Measurements from ENCODE around the gene LST1.

Gene LST1

DNA sequence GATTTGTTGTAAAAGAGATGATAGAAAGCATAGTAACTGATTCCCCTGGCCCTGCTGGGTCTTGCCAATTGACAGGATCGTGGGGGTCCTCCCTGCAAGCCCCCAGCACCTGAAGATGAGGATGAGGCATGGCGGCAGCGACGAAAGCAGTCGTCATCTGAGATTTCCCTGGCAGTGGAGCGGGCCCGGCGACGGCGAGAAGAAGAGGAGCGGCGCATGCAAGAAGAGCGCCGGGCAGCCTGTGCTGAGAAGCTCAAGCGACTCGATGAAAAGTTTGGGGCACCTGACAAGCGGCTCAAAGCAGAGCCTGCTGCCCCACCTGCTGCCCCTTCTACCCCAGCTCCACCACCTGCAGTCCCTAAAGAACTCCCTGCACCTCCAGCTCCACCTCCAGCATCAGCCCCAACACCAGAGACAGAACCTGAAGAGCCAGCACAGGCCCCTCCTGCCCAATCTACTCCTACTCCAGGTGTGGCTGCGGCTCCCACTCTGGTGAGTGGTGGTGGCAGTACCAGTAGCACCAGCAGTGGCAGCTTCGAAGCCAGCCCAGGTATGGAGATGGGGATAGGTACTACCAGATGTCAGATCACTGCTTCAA, 41.7 kb downstream of the LST1 start:
- WGBS = 98% methylated on average over 19 of the region's 19 CpGs
- Histone ChIP-seq H3K4me3 (ENCODE audit: low read length) (no peak overlapping the region), H3K36me3 (ENCODE audit: insufficient read depth, low read length) (peaks cover 99% of the 10 kb centered on the region), H3K4me1 (ENCODE audit: insufficient read depth, low read length) (0 out of 2 replicates have a peak, but pooled peaks cover 2% of the 10 kb centered on the region), H3K9me3 (ENCODE audit: insufficient read depth, low read depth, low read length) (no peaks in the 10 kb centered on the region), H3K27me3 (ENCODE audit: insufficient read depth, low read length) (no peaks in the 10 kb centered on the region), H3K27ac (ENCODE audit: low read depth, low read length) (no peak overlapping the region), H3K9ac (ENCODE audit: low read depth, low read length) (no peak overlapping the region)

- Histone ChIP-seq H3K27ac (ENCODE audit: low read depth, low read length) (no peak overlapping the region), H3K27me3 (ENCODE audit: insufficient read depth, low read length) (no peaks in the 10 kb centered on the region), H3K36me3 (ENCODE audit: insufficient read depth, low read length) (peaks cover 100% of the 10 kb centered on the region), H3K9ac (ENCODE audit: low read depth, low read length) (no peak overlapping the region), H3K9me3 (ENCODE audit: insufficient read depth, low read depth, low read length) (no peaks in the 10 kb centered on the region), H3K4me3 (ENCODE audit: low read length) (no peak overlapping the region), H3K4me1 (ENCODE audit: insufficient read depth, low read length) (no peaks in the 10 kb centered on the region)
- 93% methylated on average over 7 of the region's 7 CpGs for WGBS
Observed at GRCh38 chr6:31629014-31629413, 42.9 kb downstream of the LST1 start.

GRCh38 chr6:31630177-31630934, 44.3 kb downstream of the LST1 start:
- no peak overlapping the region for H3K27ac ChIP-seq (ENCODE audit: low read depth, low read length)
- no peaks in the 10 kb centered on the region for H3K9me3 ChIP-seq (ENCODE audit: insufficient read depth, low read depth, low read length)
- no peaks in the 10 kb centered on the region for H3K4me1 ChIP-seq (ENCODE audit: insufficient read depth, low read length)
- peaks cover 100% of the 10 kb centered on the region for H3K36me3 ChIP-seq (ENCODE audit: insufficient read depth, low read length)
- H3K27me3 ChIP-seq (ENCODE audit: insufficient read depth, low read length) = no peaks in the 10 kb centered on the region
- H3K4me3 ChIP-seq (ENCODE audit: low read length) = no peak overlapping the region
- H3K9ac ChIP-seq (ENCODE audit: low read depth, low read length) = no peak overlapping the region
- 95% methylated on average over 25 of the region's 25 CpGs for WGBS

- Histone ChIP-seq H3K4me1 (ENCODE audit: insufficient read depth, low read length) (no peaks in the 10 kb centered on the region), H3K27ac (ENCODE audit: low read depth, low read length) (no peak overlapping the region), H3K27me3 (ENCODE audit: insufficient read depth, low read length) (no peaks in the 10 kb centered on the region), H3K4me3 (ENCODE audit: low read length) (no peak overlapping the region), H3K36me3 (ENCODE audit: insufficient read depth, low read length) (peaks cover 100% of the 10 kb centered on the region), H3K9me3 (ENCODE audit: insufficient read depth, low read depth, low read length) (no peaks in the 10 kb centered on the region), H3K9ac (ENCODE audit: low read depth, low read length) (no peak overlapping the region)
- 96% methylated on average over 16 of the region's 16 CpGs for WGBS
Observed at GRCh38 chr6:31631209-31631608, 45.1 kb downstream of the LST1 start.

DNA sequence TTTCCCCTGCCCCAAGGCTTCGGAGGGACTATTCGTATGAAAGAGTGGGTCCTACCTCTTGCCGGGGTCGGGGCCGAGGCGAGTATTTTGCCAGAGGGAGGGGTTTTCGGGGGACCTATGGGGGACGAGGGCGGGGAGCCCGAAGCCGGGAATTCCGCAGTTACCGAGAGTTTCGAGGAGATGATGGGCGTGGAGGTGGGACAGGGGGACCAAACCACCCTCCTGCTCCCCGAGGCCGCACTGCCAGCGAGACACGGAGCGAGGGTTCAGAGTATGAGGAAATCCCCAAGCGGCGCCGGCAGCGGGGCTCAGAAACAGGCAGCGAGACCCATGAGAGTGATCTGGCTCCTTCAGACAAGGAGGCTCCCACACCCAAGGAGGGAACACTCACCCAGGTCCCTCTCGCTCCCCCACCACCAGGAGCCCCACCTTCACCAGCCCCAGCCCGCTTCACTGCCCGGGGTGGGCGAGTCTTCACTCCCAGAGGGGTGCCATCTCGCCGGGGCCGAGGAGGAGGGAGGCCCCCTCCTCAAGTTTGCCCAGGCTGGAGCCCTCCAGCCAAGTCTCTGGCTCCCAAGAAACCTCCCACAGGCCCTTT, 45.7 kb downstream of the LST1 start:
- Histone ChIP-seq H3K4me1 (ENCODE audit: insufficient read depth, low read length) (no peaks in the 10 kb centered on the region), H3K27ac (ENCODE audit: low read depth, low read length) (no peak overlapping the region), H3K9ac (ENCODE audit: low read depth, low read length) (no peak overlapping the region), H3K36me3 (ENCODE audit: insufficient read depth, low read length) (peaks cover 100% of the 10 kb centered on the region), H3K9me3 (ENCODE audit: insufficient read depth, low read depth, low read length) (no peaks in the 10 kb centered on the region), H3K27me3 (ENCODE audit: insufficient read depth, low read length) (no peaks in the 10 kb centered on the region), H3K4me3 (ENCODE audit: low read length) (no peak overlapping the region)
- WGBS = 96% methylated on average over 32 of the region's 32 CpGs

DNA sequence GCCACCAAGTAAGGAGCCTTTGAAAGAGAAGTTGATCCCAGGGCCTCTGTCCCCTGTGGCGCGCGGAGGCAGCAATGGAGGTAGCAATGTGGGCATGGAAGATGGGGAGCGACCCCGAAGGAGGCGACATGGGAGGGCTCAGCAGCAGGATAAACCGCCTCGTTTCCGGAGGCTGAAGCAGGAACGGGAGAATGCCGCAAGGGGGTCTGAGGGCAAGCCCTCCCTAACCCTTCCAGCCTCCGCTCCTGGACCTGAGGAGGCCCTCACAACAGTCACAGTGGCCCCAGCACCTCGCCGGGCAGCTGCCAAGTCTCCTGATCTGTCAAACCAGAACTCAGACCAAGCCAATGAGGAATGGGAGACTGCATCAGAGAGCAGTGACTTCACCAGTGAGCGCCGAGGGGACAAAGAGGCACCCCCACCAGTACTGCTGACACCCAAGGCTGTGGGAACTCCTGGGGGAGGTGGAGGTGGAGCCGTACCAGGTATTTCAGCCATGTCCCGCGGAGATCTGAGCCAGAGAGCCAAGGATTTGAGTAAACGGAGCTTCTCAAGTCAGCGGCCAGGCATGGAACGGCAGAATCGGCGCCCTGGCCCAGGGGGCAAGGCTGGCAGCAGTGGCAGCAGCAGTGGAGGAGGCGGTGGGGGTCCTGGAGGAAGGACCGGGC, 46.3 kb downstream of the LST1 start:
- Histone ChIP-seq H3K36me3 (ENCODE audit: insufficient read depth, low read length) (peaks cover 99% of the 10 kb centered on the region), H3K9me3 (ENCODE audit: insufficient read depth, low read depth, low read length) (no peaks in the 10 kb centered on the region), H3K9ac (ENCODE audit: low read depth, low read length) (no peak overlapping the region), H3K4me3 (ENCODE audit: low read length) (no peak overlapping the region), H3K27ac (ENCODE audit: low read depth, low read length) (no peak overlapping the region), H3K4me1 (ENCODE audit: insufficient read depth, low read length) (no peaks in the 10 kb centered on the region), H3K27me3 (ENCODE audit: insufficient read depth, low read length) (no peaks in the 10 kb centered on the region)
- 95% methylated on average over 26 of the region's 26 CpGs for WGBS

DNA sequence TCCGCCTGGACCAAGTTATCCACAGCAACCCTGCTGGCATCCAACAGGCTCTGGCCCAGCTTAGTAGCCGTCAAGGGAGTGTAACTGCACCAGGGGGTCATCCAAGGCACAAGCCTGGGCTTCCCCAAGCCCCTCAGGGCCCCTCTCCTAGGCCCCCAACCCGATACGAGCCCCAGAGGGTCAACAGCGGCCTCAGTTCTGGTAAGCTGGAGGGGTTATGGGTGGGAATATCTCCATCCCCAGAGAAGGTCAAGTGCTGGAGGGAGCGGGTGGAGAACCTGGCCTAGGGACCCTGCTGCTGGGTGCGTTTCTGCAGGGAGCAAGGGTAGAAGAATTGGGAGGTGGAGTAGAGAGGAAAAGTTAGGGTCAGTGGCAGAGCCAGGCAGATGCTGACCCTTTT, 47.4 kb downstream of the LST1 start:
- H3K36me3 ChIP-seq (ENCODE audit: insufficient read depth, low read length) = peaks cover 98% of the 10 kb centered on the region
- H3K4me3 ChIP-seq (ENCODE audit: low read length) = no peak overlapping the region
- 94% methylated on average over 7 of the region's 7 CpGs for WGBS
- H3K27ac ChIP-seq (ENCODE audit: low read depth, low read length) = no peak overlapping the region
- H3K9ac ChIP-seq (ENCODE audit: low read depth, low read length) = no peak overlapping the region
- H3K9me3 ChIP-seq (ENCODE audit: insufficient read depth, low read depth, low read length) = no peaks in the 10 kb centered on the region
- no peaks in the 10 kb centered on the region for H3K27me3 ChIP-seq (ENCODE audit: insufficient read depth, low read length)
- H3K4me1 ChIP-seq (ENCODE audit: insufficient read depth, low read length) = no peaks in the 10 kb centered on the region

DNA sequence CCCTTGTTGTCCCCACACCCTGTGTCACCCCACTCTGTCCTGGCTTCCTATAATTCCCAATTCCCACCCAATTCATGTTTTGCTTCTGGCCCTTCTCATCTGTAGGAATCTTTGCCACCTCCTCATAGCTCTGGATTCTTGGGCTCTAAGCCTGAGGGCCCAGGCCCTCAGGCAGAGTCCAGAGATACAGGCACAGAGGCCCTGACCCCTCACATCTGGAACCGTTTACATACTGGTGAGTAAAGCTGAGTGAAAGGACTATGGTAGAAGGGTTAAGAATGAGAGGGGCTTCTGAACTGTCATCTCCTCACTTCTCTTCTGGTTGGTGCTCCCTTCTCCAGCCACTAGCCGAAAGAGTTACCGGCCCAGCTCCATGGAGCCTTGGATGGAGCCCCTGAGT, 48.1 kb downstream of the LST1 start:
- Histone ChIP-seq H3K4me1 (ENCODE audit: insufficient read depth, low read length) (no peaks in the 10 kb centered on the region), H3K36me3 (ENCODE audit: insufficient read depth, low read length) (peaks cover 98% of the 10 kb centered on the region), H3K4me3 (ENCODE audit: low read length) (no peak overlapping the region), H3K9ac (ENCODE audit: low read depth, low read length) (no peak overlapping the region), H3K9me3 (ENCODE audit: insufficient read depth, low read depth, low read length) (no peaks in the 10 kb centered on the region), H3K27ac (ENCODE audit: low read depth, low read length) (no peak overlapping the region), H3K27me3 (ENCODE audit: insufficient read depth, low read length) (no peaks in the 10 kb centered on the region)
- WGBS = 96% methylated on average over 3 of the region's 3 CpGs

DNA sequence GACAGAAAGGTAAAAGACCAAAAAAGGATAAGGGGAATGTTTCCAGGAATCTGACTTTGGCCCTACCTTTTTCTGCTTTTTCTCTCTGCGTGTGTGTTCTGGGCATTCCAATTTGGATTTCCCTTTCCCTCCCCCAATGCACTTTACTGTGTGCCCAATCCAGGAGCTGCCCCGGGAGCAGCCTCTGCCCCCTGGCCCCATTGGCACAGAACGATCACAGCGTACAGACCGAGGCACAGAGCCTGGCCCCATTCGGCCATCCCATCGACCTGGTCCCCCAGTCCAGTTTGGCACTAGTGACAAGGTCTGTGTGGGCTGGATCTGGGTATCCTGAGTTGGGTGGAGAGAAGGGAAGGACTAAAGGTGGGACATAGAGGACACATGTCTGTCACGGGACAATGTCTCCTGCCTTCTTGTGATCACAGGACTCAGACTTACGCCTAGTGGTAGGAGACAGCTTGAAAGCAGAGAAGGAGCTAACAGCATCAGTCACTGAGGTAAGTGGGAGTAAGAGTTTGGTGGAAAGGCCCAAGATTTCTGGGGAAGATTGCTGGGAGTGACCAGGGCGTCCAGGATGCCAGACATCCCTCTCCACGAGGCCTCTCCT, 49.0 kb downstream of the LST1 start:
- no peak overlapping the region for H3K4me3 ChIP-seq (ENCODE audit: low read length)
- H3K4me1 ChIP-seq (ENCODE audit: insufficient read depth, low read length) = no peaks in the 10 kb centered on the region
- H3K27me3 ChIP-seq (ENCODE audit: insufficient read depth, low read length) = no peaks in the 10 kb centered on the region
- no peaks in the 10 kb centered on the region for H3K9me3 ChIP-seq (ENCODE audit: insufficient read depth, low read depth, low read length)
- WGBS = 88% methylated on average over 11 of the region's 11 CpGs
- H3K9ac ChIP-seq (ENCODE audit: low read depth, low read length) = no peak overlapping the region
- H3K27ac ChIP-seq (ENCODE audit: low read depth, low read length) = no peak overlapping the region
- peaks cover 99% of the 10 kb centered on the region for H3K36me3 ChIP-seq (ENCODE audit: insufficient read depth, low read length)

DNA sequence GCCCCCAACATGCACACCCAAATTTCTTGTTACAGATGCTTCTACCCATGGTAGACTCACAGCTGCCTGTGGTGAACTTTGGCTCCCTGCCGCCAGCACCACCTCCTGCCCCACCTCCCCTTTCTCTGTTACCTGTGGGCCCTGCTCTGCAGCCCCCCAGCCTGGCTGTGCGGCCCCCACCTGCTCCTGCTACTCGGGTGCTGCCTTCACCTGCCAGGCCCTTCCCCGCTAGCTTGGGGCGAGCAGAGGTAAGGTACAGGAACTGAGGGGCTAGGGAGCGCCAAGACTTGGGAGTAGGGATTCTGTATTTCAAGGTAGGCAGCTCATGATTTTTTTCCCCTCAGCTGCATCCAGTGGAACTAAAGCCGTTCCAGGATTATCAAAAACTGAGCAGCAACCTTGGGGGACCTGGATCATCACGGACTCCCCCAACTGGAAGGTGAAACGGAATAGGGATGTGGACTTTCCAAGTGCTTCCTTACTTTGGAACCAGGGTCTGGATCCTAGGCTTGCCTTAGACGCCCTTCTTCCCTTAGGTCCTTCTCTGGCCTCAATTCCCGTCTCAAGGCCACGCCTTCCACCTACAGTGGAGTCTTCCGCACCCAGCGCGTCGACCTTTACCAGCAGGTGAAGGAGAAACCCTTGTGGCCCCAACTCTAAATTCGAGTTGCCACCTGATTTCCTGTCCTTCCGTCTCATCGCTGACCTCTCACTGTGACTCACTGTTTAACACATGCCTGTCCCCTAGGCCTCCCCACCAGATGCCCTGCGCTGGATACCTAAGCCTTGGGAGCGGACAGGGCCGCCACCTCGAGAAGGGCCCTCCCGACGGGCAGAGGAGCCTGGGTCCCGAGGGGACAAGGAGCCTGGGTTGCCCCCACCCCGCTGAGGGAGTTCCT, 50.9 kb downstream of the LST1 start:
- Histone ChIP-seq H3K4me3 (ENCODE audit: low read length) (no peak overlapping the region), H3K4me1 (ENCODE audit: insufficient read depth, low read length) (no peaks in the 10 kb centered on the region), H3K36me3 (ENCODE audit: insufficient read depth, low read length) (peaks cover 99% of the 10 kb centered on the region), H3K27me3 (ENCODE audit: insufficient read depth, low read length) (no peaks in the 10 kb centered on the region), H3K9ac (ENCODE audit: low read depth, low read length) (no peak overlapping the region), H3K9me3 (ENCODE audit: insufficient read depth, low read depth, low read length) (no peaks in the 10 kb centered on the region), H3K27ac (ENCODE audit: low read depth, low read length) (peak overlapping the region; percentile 54; the same call in 1 of the 2 replicates)
- WGBS = 89% methylated on average over 27 of the region's 27 CpGs
